H1 (cell line): Measurements from ENCODE around the gene FRK. TPM values are rescaled to one million over a fixed set of nuclear protein-coding genes. Genes with fewer than 3 reads are reported as not detected.

ENCODE experiments used
- CTCF ChIA-PET: fragments of 300-600 bp; sonication (Branson Sonifier 250); formaldehyde crosslinking; loops from one replicate; lab custom pipeline; 2021; ENCODE audit not compliant: partially characterized antibody; lab: Charles Lee
- POLR2A ChIA-PET: fragments of 300-600 bp; sonication (Branson Sonifier 250); formaldehyde crosslinking; loops from one replicate; lab custom pipeline; 2021; ENCODE audit warnings: inconsistent platforms; ENCODE audit not compliant: partially characterized antibody; lab: Charles Lee
- DNase-seq, 2 experiments: peaks; one replicate each; pipeline versions ENCODE4 v3.0.0 to v3.0.0-alpha.2; 2010 to 2022; ENCODE audit warnings: low spot score in 2 of 2, low read depth in 1 of 2, mixed read lengths in 1 of 2
- FAIRE-seq: peaks from 2 replicates; lab custom pipeline; 2011; peaks lifted over from hg19 to GRCh38; lab: Jason Lieb, UNC
- H2AFZ ChIP-seq: 2 replicates; pipeline ENCODE4 v1.8.1; 2012; ENCODE audit warnings: low read length, inconsistent platforms
- H2AK5ac ChIP-seq: 2 replicates; pipeline ENCODE4 v1.6.1; 2013; ENCODE audit warnings: low read depth, low read length
- H2BK120ac ChIP-seq: replicated peaks from 2 replicates; pipeline ENCODE3; 2013; ENCODE audit warnings: low read depth, low read length, inconsistent platforms
- H2BK12ac ChIP-seq: 2 replicates; pipeline ENCODE4 v1.6.1; 2013; ENCODE audit warnings: low read depth, low read length
- H2BK15ac ChIP-seq: 2 replicates; pipeline ENCODE4 v1.6.1; 2013; ENCODE audit warnings: low read length
- H2BK20ac ChIP-seq: 2 replicates; pipeline ENCODE4 v1.6.1; 2013; ENCODE audit warnings: low read length
- H2BK5ac ChIP-seq: 2 replicates; pipeline ENCODE4 v1.6.1; 2013; ENCODE audit warnings: low read depth, low read length
- H3K14ac ChIP-seq: 2 replicates; pipeline ENCODE4 v1.6.1; 2013; ENCODE audit warnings: inconsistent platforms; ENCODE audit not compliant: insufficient read length
- H3K18ac ChIP-seq: 2 replicates; pipeline ENCODE4 v1.6.1; 2013; ENCODE audit warnings: low read length; ENCODE audit errors: extremely low read depth
- H3K23ac ChIP-seq: 2 replicates; pipeline ENCODE4 v1.6.1; 2013; ENCODE audit warnings: inconsistent platforms; ENCODE audit not compliant: insufficient read length
- H3K23me2 ChIP-seq: 2 replicates; pipeline ENCODE4 v1.6.1; 2013; ENCODE audit warnings: low read depth, low read length
- H3K27ac ChIP-seq: 2 replicates; pipeline ENCODE4 v1.6.1; 2011; ENCODE audit warnings: low read depth, low read length, inconsistent platforms
- H3K27me3 ChIP-seq, 4 experiments: replicated peaks in 1 of 4; 1 replicate in 1 of 4; 2 replicates in 3 of 4; pipeline versions ENCODE4 v1.6.1 to v1.8.1; 2011 to 2013; ENCODE audit warnings: low read length in 3 of 4, mild to moderate bottlenecking in 3 of 4, inconsistent platforms in 2 of 4, mixed read lengths in 2 of 4, moderate library complexity in 1 of 4; ENCODE audit not compliant: control insufficient read depth in 3 of 4, insufficient read depth in 3 of 4; ENCODE audit errors: extremely low read depth in 1 of 4
- H3K36me3 ChIP-seq, 4 experiments: 2 replicates each; pipeline versions ENCODE4 v1.6.1 to v1.8.1; 2011 to 2013; ENCODE audit warnings: mild to moderate bottlenecking in 4 of 4, low read length in 3 of 4, moderate library complexity in 2 of 4, control low read depth in 1 of 4, inconsistent platforms in 1 of 4; ENCODE audit not compliant: insufficient read depth in 4 of 4, control insufficient read depth in 2 of 4
- H3K4ac ChIP-seq: replicated peaks from 2 replicates; pipeline ENCODE3; 2013; ENCODE audit warnings: low read length, low read depth, mixed read lengths, inconsistent platforms; ENCODE audit not compliant: insufficient read length
- H3K4me1 ChIP-seq, 4 experiments: replicated peaks in 1 of 4; 1 replicate in 1 of 4; 2 replicates in 3 of 4; pipeline versions ENCODE4 v1.6.1 to v1.8.1; 2011 to 2013; ENCODE audit warnings: low read length in 3 of 4, inconsistent platforms in 2 of 4, mixed read lengths in 1 of 4; ENCODE audit not compliant: insufficient read depth in 4 of 4, control insufficient read depth in 3 of 4
- H3K4me2 ChIP-seq, 2 experiments: 2 replicates each; pipeline versions ENCODE4 v1.6.1 to v1.8.1; 2011 to 2013; ENCODE audit warnings: low read depth in 2 of 2, low read length in 2 of 2, control low read depth in 1 of 2, inconsistent platforms in 1 of 2, mild to moderate bottlenecking in 1 of 2; ENCODE audit not compliant: insufficient read depth in 1 of 2
- H3K4me3 ChIP-seq, 4 experiments: fragments of 200-600, 300-600 bp in 1 of 4; sonication (generic), shearing (Covaris generic), sonication (Bioruptor Twin) in 1 of 4; 2 replicates each; pipeline versions ENCODE4 v1.5.1 to v1.8.1; 2011 to 2016; ENCODE audit warnings: low read length in 4 of 4, low read depth in 3 of 4, control low read depth in 2 of 4, inconsistent platforms in 2 of 4, mild to moderate bottlenecking in 2 of 4, mixed read lengths in 1 of 4, moderate library complexity in 1 of 4; ENCODE audit not compliant: insufficient read depth in 2 of 4; ENCODE audit errors: extremely low read depth in 1 of 4
- H3K56ac ChIP-seq: replicated peaks from 2 replicates; pipeline ENCODE3; 2013; ENCODE audit warnings: low read depth, mild to moderate bottlenecking, mixed read lengths, low read length, inconsistent platforms; ENCODE audit not compliant: insufficient read length
- H3K79me1 ChIP-seq: 2 replicates; pipeline ENCODE4 v1.6.1; 2013; ENCODE audit warnings: low read depth, low read length, control low read depth
- H3K79me2 ChIP-seq, 2 experiments: 2 replicates each; pipeline versions ENCODE4 v1.6.1 to v1.8.1; 2012 to 2013; ENCODE audit warnings: low read length in 2 of 2, mild to moderate bottlenecking in 2 of 2, inconsistent platforms in 1 of 2; ENCODE audit not compliant: insufficient read depth in 2 of 2, control insufficient read depth in 1 of 2
- H3K9ac ChIP-seq, 4 experiments: replicated peaks in 1 of 4; 1 replicate in 1 of 4; 2 replicates in 3 of 4; pipeline versions ENCODE4 v1.6.1 to v1.8.1; 2011 to 2013; ENCODE audit warnings: low read depth in 3 of 4, low read length in 3 of 4, control low read depth in 2 of 4, mild to moderate bottlenecking in 2 of 4, moderate library complexity in 2 of 4, inconsistent platforms in 1 of 4; ENCODE audit errors: extremely low read depth in 1 of 4
- H3K9me3 ChIP-seq, 2 experiments: 2 replicates each; pipeline versions ENCODE4 v1.6.1 to v1.8.1; 2012 to 2013; ENCODE audit warnings: mild to moderate bottlenecking in 2 of 2, moderate library complexity in 2 of 2, control low read depth in 1 of 2, inconsistent platforms in 1 of 2, low read depth in 1 of 2, low read length in 1 of 2, mixed read lengths in 1 of 2; ENCODE audit not compliant: insufficient read depth in 2 of 2
- H4K20me1 ChIP-seq, 2 experiments: replicated peaks in 1 of 2; 2 replicates each; pipeline versions ENCODE3 to v1.8.1; 2011 to 2013; ENCODE audit warnings: inconsistent platforms in 2 of 2, low read length in 2 of 2, mild to moderate bottlenecking in 1 of 2; ENCODE audit not compliant: insufficient read depth in 2 of 2, control insufficient read depth in 1 of 2
- H4K5ac ChIP-seq: 2 replicates; pipeline ENCODE4 v1.6.1; 2013; ENCODE audit warnings: low read length, low read depth, mixed read lengths, inconsistent platforms; ENCODE audit not compliant: insufficient read length
- H4K8ac ChIP-seq: 2 replicates; pipeline ENCODE4 v1.8.0; 2013; ENCODE audit warnings: mild to moderate bottlenecking, moderate library complexity, low read length, inconsistent platforms; ENCODE audit not compliant: insufficient read depth; ENCODE audit errors: extremely low read depth
- H4K91ac ChIP-seq: replicated peaks from 2 replicates; pipeline ENCODE3; 2013; ENCODE audit warnings: low read length, mixed read lengths, inconsistent platforms; ENCODE audit not compliant: insufficient read length
- ATF2 ChIP-seq: IDR thresholded peaks from 2 replicates; pipeline ENCODE4 v1.6.1; 2012; ENCODE audit warnings: low read length, inconsistent platforms
- CBX8 ChIP-seq: fragments of 300-800, 300-1000 bp; sonication (generic); IDR thresholded peaks from 2 replicates; pipeline ENCODE4 v1.7.1; 2016; ENCODE audit warnings: low read depth, low read length, borderline replicate concordance
- CHD1 ChIP-seq: IDR thresholded peaks from 2 replicates; pipeline ENCODE4 v1.6.1; 2012; ENCODE audit warnings: low read depth, low read length, improper control_type of control experiment
- HDAC6 ChIP-seq: IDR thresholded peaks from one replicate; pipeline ENCODE4 v1.7.1; 2012; ENCODE audit warnings: low read depth, mild to moderate bottlenecking, inconsistent platforms, low read length, moderate library complexity
- SIRT6 ChIP-seq: IDR thresholded peaks from one replicate; pipeline ENCODE4 v1.7.1; 2012; ENCODE audit warnings: low read length, inconsistent platforms
- TAF1 ChIP-seq: IDR thresholded peaks from 2 replicates; pipeline ENCODE4 v1.6.1; 2011; ENCODE audit warnings: mild to moderate bottlenecking, low read depth, low read length
- polyA plus RNA-seq, 7 experiments: library from polyadenylated mRNA; depleted of rRNA in 3 of 7; stranded (reverse) in 5 of 7; unstranded in 2 of 7; fragments of >200 nt in 5 of 7; fragments of 200-250 nt in 2 of 7; gene quantifications; 1 replicate in 5 of 7; 2 replicates in 1 of 7; 4 replicates in 1 of 7; pipeline versions ENCODE4 v1.2.1 to v1.2.3, GENCODE V29; 2011 to 2013; ENCODE audit warnings: missing spikeins in 2 of 7, mixed read lengths in 2 of 7
- total RNA-seq: library from RNA; stranded (reverse); fragmentation: NEBNext Ultra II Directional; extraction: Animal tissue kit (Norgen Biotek cat#: 25700); gene quantifications from 2 replicates; pipeline ENCODE4 v1.2.1, GENCODE V29; 2021

FRK gene
- total and polyA plus RNA-seq, 2 of the 8 experiments (the other 6 are each of a cell fraction or from before 2014, with no cell fraction given) = 0.11 to 0.24 TPM

GRCh38 chr6:116020738-116021137 is 40.0 kb downstream of the FRK start:
- no peak overlapping the region for H2AK5ac ChIP-seq
- H3K56ac ChIP-seq = no peak overlapping the region
- no peaks in the 10 kb centered on the region for H3K23me2 ChIP-seq
- peaks cover 0 to 3% (median 1%) of the 10 kb centered on the region in 4 experiments; a peak in 2 of 7 replicates for H3K4me1 ChIP-seq
- no peak overlapping the region for H4K8ac ChIP-seq
- H3K4me2 ChIP-seq = no peak overlapping the region
- no peaks in the 10 kb centered on the region for H3K27me3 ChIP-seq
- H3K9ac ChIP-seq = no peak overlapping the region
- TF ChIP-seq SIRT6 (no peak), CHD1 (no peak), CBX8 (no peak), TAF1 (no peak), HDAC6 (no peak), ATF2 (no peak)
- no peak overlapping the region for H4K5ac ChIP-seq
- no peak overlapping the region for H3K18ac ChIP-seq
- H2BK12ac ChIP-seq = no peak overlapping the region
- no peak overlapping the region for H2AFZ ChIP-seq
- DNase-seq (no peak), FAIRE-seq (no peak)
- H4K20me1 ChIP-seq = no peaks in the 10 kb centered on the region
- no peaks in the 10 kb centered on the region for H3K9me3 ChIP-seq
- no peak overlapping the region for H2BK5ac ChIP-seq
- H2BK120ac ChIP-seq = no peak overlapping the region
- H3K79me1 ChIP-seq = no peaks in the 10 kb centered on the region
- no peak overlapping the region for H3K4ac ChIP-seq
- POLR2A ChIA-PET = interaction anchor here (0.6 kb wide), 1 partner anchor 362 kb away, joined by 3 read pairs; no protein-coding TSS in a partner anchor
- no peak overlapping the region for H3K23ac ChIP-seq
- H4K91ac ChIP-seq = no peak overlapping the region
- no peak overlapping the region for H2BK15ac ChIP-seq
- H3K36me3 ChIP-seq = no peaks in the 10 kb centered on the region
- no peak overlapping the region for H2BK20ac ChIP-seq
- H3K27ac ChIP-seq = no peak overlapping the region
- CTCF ChIA-PET = interaction anchor here (1.4 kb wide), 1 partner anchor 93 kb away, joined by 4 read pairs; no protein-coding TSS in a partner anchor
- no peaks in the 10 kb centered on the region for H3K79me2 ChIP-seq
- no peak overlapping the region for H3K14ac ChIP-seq
- no peak overlapping the region for H3K4me3 ChIP-seq
